GM12865 (cell line): Measurements from ENCODE around the gene DOP1B.

Source experiments
- DNase-seq: peaks from one replicate; pipeline ENCODE4 v3.0.0; 2010; ENCODE audit warnings: low read depth
- H3K4me3 ChIP-seq: 2 replicates; pipeline ENCODE4 v1.5.1; 2011; ENCODE audit warnings: mild to moderate bottlenecking, low read depth, low read length, control low read depth
- TF ChIP-seq, protein P1 (sequence below): IDR thresholded peaks from 2 replicates; pipeline ENCODE4 v1.5.1; 2011; ENCODE audit warnings: low read length, control low read depth, low read depth, inconsistent platforms; ENCODE audit not compliant: insufficient read depth; ENCODE audit errors: missing control alignments

DOP1B gene

DNA sequence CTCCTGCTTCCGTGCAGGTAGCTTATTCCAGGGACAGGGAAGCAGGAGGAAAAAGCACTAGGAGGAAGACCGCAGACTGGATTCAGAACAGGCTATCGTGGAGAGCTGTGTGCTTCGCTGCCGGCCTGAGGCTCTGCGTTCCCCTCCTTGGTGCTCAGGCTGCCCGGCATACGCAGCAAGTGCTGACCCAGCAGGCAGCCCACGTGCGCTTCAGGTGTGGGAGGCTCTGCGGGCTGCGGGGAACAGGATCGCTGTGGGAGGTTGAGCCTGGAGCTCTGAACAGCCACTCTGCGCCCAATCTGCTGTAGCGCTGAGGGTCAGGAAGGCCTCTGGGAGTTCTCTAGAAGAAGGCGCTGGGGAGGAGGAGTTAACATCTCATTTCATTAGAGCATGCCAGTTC is 27.9 kb downstream of the DOP1B start:
- no peak for DNase-seq

DNA sequence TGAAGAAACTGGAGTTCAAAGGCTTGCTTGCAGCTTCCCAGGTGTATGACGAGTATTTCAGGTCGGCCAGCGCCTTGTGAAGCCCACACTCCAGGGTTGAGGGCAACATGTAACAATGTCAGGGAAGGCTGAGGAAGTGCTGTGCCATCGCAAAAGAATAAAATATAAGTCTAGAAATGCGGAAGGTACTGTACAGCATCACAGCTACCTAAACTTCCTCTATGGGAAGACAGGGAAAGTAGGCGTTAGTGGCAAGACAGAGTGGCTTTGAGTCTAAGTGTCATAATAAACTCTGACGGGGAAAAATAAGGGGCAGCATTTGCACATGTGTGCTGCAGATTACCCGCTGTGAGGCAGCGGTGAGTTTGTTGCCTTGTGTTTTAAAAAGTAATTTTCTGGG is 28.9 kb downstream of the DOP1B start:
- H3K4me3 ChIP-seq = no peak overlapping the region
- TF ChIP-seq, protein P1, sequence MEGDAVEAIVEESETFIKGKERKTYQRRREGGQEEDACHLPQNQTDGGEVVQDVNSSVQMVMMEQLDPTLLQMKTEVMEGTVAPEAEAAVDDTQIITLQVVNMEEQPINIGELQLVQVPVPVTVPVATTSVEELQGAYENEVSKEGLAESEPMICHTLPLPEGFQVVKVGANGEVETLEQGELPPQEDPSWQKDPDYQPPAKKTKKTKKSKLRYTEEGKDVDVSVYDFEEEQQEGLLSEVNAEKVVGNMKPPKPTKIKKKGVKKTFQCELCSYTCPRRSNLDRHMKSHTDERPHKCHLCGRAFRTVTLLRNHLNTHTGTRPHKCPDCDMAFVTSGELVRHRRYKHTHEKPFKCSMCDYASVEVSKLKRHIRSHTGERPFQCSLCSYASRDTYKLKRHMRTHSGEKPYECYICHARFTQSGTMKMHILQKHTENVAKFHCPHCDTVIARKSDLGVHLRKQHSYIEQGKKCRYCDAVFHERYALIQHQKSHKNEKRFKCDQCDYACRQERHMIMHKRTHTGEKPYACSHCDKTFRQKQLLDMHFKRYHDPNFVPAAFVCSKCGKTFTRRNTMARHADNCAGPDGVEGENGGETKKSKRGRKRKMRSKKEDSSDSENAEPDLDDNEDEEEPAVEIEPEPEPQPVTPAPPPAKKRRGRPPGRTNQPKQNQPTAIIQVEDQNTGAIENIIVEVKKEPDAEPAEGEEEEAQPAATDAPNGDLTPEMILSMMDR = no peak
- DNase-seq = no peak

More for the DNA sequence above, 27.9 kb downstream of the DOP1B start:
- no peak overlapping the region for H3K4me3 ChIP-seq
- TF ChIP-seq, protein P1 = no peak

DNA sequence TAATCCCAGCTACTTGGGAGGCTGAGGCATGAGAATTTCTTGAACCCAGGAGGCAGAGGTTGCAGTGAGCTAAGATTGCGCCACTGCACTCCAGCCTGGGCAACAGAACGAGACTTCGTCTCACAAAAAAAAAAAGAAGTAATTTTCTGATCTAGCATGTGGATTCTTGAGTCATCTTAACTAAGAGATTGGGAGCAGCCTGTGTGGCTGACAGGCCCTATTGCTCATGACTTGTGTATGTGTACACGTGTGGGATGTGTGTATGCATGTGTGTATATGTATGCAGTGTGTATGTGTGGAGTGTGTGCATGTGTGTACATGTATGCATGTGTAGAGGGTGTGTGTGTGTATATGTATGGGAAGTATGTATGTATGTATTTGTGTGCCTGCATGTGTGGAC is 29.5 kb downstream of the DOP1B start:
- TF ChIP-seq, protein P1 = no peak
- no peak overlapping the region for H3K4me3 ChIP-seq
- no peak for DNase-seq

DNA sequence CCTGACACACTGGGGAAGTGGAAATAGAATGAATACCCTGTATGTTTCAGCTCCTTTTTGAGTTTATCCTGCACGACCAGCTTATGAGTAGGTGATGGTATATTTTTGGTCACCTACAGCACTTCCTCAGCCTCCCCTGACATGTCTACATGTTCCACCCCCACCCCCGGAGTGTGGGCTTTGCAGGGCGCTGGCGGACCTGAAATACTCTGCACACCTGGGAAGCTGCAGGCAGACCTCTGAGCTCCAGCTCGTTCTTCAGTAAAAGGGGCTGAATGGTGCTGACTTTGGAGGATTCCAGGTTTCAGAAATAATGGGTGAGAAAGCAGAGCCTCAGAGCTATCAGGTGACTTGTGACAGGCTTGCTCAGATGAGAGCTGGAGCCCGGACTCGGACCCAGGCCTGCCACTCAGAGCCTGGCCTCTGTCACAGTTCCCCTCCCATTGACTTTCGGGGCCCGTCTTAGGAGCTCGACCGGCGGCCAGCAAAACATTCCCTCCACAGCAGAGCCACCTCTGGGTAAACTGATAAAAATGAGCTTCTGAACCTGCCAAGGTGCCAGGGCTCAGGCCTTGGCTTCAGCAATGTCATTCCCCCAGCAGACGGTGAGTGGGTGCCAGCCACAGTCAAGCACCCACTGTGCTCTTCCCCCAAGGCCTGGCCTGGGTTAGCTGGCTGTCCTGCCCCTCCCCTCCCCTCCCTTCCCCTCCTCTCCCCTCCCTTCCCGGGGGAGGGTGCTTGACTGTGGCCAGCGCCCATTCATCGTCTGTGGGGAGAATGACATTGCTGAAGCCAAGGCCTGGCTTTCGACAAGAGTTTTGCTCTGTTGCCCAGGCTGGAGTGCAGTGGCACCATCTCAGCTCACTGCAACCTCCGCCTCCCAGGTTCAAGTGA is 30.1 kb downstream of the DOP1B start:
- H3K4me3 ChIP-seq = no peak overlapping the region
- no peak for DNase-seq
- TF ChIP-seq, protein P1 = no peak

DNA sequence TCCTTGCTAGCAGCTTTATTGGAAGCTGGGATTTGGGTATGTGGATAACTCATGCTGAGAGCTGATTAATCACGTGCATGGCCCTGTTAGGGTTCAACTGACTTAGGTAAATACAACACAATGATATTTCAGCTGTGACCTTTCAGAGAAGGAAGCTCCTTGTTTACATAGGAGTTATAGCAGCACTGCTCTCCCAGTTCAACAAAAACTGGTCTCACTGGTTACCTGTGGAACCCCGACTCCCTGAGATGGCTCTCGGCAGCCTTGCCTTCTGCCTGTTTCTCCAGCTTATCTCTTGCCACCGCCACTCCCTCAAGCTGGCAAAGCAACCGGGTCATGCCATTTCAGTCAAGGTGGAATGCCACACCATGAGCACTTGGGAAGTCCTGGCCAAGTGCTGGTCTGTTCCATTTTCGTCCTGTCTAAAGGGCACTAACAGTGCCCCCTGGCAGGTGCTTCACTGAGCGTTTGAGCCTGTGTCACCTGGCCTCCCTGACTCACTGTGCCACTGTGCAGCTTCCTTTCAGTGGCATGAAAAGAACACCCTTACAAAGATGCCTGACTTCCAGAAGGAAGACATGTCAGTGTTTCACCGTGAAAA is 31.6 kb downstream of the DOP1B start:
- DNase-seq = no peak
- TF ChIP-seq, protein P1 = no peak
- H3K4me3 ChIP-seq = no peak overlapping the region

DNA sequence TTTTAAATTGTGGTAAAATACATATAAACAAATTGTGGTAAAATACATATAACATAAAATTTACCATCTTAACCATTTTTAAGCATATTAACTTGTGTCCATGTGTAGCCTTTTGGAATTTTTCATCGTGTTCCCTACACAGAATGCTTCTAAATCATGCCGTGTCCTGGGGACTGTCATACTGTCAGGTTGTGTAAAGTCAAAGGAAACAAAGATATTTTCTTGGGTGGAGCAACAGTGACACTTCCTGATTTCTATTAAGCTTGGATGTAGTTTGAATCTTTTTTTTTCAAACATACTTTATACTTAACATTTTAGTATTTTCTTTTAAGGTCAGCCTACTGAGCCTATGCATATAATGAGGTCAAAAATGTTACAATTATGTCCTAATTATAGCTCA is 32.3 kb downstream of the DOP1B start:
- H3K4me3 ChIP-seq = no peak overlapping the region
- DNase-seq = no peak
- TF ChIP-seq, protein P1 = no peak

DNA sequence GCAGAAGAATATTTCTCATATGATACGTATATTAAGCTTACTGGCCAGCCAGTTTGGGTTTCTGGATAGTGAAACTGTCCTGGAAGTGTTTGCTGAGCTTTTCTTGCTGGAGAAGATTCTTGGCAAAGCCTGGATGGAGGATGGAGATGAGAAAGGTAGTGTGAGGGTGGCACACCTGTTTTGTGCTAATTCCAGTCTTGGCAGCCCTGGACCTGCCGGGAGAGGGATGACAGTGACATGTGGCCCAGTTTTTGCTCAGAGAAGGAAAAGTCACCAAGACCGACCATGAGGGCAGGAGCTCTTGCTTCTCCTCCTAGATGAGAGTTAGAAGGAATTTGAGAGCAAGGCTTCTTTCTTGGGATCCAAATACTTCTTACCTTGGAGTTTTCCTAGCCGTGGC is 34.1 kb downstream of the DOP1B start:
- no peak overlapping the region for H3K4me3 ChIP-seq
- no peak for DNase-seq
- TF ChIP-seq, protein P1 = no peak
